LHCN-M2 (cell line): ENCODE data around the gene SLC2A8. TPM values are rescaled to one million over a fixed set of nuclear protein-coding genes. Genes with fewer than 3 reads are reported as not detected.

Experiments
- DNase-seq: peaks from one replicate; pipeline ENCODE4 v3.0.0-alpha.2; 2012; ENCODE audit warnings: low read depth
- total RNA-seq: library from RNA; depleted of rRNA; stranded (reverse); fragments of >200 nt; gene quantifications from 2 replicates; pipeline ENCODE4 v1.2.3, GENCODE V29; 2014; rRNA removed

SLC2A8 gene
- total RNA-seq, 1 experiment from 2014 or later: 10.5 TPM

GRCh38 chr9:127457191-127457878 lies 60.4 kb downstream of the SLC2A8 start:
- no peak for DNase-seq

Other genes with a start within 250 kb of the SLC2A8 start
- 1.2 and 1.3 TPM in 2 replicates for gene GARNL3, start 132.4 kb upstream of the SLC2A8 start, total RNA-seq
- gene ZNF79, start 27.2 kb downstream of the SLC2A8 start, total RNA-seq: 8.4 and 9.6 TPM in 2 replicates
- gene RPL12, start 54.2 kb downstream of the SLC2A8 start, total RNA-seq: 2,134 and 2,339 TPM in 2 replicates
- 7.4 and 7.9 TPM in 2 replicates for gene LRSAM1, start 54.3 kb downstream of the SLC2A8 start, total RNA-seq
- 40.4 and 98.0 TPM in 2 replicates for gene STXBP1, start 215.1 kb downstream of the SLC2A8 start, total RNA-seq